Erythroblast (primary cell): ENCODE data around the gene SAYSD1.

Source experiments
- DNase-seq, 2 experiments: peaks; one replicate each; lab custom pipeline; 2025; lab: John Stamatoyannopoulos, UW
- GATA1 ChIP-seq: IDR thresholded peaks from 2 replicates; pipeline ENCODE4 v1.6.1; 2011; ENCODE audit warnings: low read depth, mild to moderate bottlenecking, control low read depth, low read length, moderate library complexity
- POLR2A ChIP-seq: IDR thresholded peaks from 2 replicates; pipeline ENCODE4 v1.6.1; 2011; ENCODE audit warnings: mild to moderate bottlenecking, low read length

The SAYSD1 gene

GRCh38 chr6:39092124-39092523 is 22.9 kb downstream of the SAYSD1 start:
- TF ChIP-seq GATA1 (no peak), POLR2A (no peak)
- DNase-seq = peak; percentile 6 to 11

- TF ChIP-seq GATA1 (no peak), POLR2A (no peak)
- DNase-seq = no peak
Measured at GRCh38 chr6:39091220-39091619, 23.8 kb downstream of the SAYSD1 start.

DNA sequence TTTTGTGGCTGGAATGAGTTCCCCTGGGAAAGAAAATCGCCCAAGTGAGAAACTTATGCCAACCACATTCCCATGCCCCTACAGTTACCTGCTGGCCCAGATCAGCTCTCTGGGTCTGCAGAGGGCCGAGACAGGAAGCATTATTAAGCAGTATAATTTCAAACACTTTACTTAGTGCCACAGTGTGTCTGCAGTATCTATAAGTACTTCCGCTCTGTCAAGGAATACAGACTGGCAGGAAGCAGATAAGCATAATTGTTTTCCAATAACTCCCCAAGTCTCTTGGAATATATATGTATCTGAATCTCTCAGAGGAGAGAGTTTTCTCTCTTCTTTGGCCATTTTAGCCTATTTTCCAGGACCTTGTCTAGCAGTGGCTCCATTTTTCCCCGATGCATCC is 24.9 kb downstream of the SAYSD1 start:
- no peak for TF ChIP-seq GATA1
- TF ChIP-seq POLR2A = no peak
- DNase-seq = no peak

DNA sequence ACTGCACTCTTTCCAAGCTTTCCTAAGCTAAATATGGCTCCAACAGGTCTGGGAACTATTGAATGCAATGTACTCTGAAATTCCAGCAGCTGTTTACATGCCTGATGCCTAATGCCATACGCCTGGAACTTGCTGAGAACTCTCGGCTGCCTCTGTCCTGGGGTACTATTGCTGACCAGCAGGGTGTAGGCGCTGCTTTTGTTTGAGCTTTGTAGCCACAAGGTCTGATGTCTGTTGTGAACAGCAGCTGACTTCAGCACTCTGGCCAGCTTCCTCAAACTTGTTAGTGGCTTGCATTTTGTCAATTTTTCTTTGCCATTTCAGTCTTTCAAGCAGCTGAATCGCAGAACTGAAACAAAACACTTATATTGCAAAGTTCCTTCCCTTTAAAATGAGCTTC is 26.7 kb downstream of the SAYSD1 start:
- DNase-seq = peak; percentile 5 to 19
- TF ChIP-seq GATA1 (no peak), POLR2A (no peak)

DNA sequence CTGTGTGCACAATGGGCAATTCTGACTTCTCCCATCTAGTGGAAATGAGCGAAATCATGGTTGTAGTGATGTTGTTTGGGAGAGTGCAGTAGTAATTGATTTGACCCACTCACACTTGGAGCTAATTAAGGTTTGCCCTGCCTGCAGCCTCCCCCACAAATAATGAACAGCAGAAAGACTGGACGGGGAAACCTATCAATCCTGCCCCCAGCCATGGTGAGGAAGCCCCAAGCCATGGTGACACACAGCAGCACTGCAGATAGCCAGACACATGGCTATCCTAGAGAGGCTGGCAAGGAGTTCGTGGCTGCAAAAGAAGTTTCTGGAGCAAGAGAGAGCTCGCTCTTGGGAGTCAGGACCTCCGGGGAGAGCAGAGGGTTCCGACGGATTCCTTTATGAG is 27.8 kb downstream of the SAYSD1 start:
- no peak for TF ChIP-seq POLR2A
- TF ChIP-seq GATA1 = no peak
- DNase-seq = no peak

DNA sequence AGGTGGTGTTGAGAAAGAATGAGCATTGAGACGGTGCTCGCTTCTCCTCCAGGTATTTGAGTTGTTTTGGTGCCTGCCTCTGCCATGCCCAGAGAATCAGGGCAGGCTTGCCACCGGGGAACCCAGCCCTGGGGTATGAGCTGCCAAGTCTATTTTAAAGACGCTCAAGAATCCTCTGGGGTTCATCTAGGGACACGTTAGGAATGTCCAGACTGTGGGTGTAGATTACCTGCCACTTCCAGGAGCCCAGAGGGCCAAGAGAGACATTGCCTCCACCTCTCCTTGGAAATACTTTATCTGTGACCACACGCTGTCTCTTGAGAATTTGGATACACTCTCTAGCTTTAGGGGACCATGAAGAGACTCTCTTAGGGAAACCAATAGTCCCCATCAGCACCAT is 28.3 kb downstream of the SAYSD1 start:
- DNase-seq = no peak
- TF ChIP-seq GATA1 = no peak
- no peak for TF ChIP-seq POLR2A

GRCh38 chr6:39086294-39086693 is 28.7 kb downstream of the SAYSD1 start:
- TF ChIP-seq POLR2A (no peak), GATA1 (no peak)
- no peak for DNase-seq

GRCh38 chr6:39085129-39085797 is 29.7 kb downstream of the SAYSD1 start:
- DNase-seq = no peak
- TF ChIP-seq GATA1 (no peak), POLR2A (no peak)

GRCh38 chr6:39084506-39084905 is 30.5 kb downstream of the SAYSD1 start:
- no peak for DNase-seq
- TF ChIP-seq POLR2A = no peak
- no peak for TF ChIP-seq GATA1

DNA sequence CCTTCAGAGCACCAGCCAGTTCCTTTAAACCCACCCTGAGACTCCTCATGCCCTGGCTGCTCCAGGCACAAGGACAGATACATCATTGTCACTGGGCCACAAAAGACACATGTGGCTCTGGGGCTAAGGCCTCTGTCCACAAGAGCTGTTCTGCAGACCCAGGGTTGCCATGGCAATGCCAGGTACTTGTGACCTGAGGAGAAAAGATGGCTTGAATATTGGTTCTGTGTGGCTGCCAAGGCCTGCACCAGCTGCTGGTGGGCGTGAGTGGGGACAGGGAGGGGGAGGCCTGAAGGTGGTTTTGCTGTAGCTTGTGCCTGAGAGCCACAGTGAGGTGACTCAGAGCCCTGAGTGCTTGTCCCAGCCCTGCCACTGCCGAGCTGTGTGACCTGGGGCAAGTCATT is 31.8 kb downstream of the SAYSD1 start:
- TF ChIP-seq GATA1 = no peak
- DNase-seq = no peak

DNA sequence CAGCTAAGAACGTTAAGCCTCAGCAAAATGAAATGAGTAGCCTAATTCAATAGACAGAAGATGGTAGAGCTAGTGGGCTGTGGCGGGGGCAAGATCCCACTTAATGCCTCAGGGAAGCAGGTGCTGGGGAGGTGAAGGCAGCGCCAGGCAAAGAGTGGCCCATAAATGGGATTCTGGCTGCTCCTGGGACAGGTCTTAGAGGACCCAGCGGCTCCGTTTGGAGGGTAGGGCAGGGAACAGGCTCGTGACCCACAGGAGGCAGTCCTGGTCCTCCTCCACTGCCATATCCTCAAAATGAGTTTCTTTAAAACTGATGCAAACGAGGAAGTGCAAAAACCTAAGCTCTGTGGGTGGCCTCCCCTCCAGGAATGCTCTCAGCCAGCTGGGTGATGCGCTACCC is 32.7 kb downstream of the SAYSD1 start:
- DNase-seq = no peak
- TF ChIP-seq POLR2A (no peak), GATA1 (no peak)

GRCh38 chr6:39080246-39080875 is 34.6 kb downstream of the SAYSD1 start:
- TF ChIP-seq POLR2A = no peak
- TF ChIP-seq GATA1 = no peak
- DNase-seq = no peak

DNA sequence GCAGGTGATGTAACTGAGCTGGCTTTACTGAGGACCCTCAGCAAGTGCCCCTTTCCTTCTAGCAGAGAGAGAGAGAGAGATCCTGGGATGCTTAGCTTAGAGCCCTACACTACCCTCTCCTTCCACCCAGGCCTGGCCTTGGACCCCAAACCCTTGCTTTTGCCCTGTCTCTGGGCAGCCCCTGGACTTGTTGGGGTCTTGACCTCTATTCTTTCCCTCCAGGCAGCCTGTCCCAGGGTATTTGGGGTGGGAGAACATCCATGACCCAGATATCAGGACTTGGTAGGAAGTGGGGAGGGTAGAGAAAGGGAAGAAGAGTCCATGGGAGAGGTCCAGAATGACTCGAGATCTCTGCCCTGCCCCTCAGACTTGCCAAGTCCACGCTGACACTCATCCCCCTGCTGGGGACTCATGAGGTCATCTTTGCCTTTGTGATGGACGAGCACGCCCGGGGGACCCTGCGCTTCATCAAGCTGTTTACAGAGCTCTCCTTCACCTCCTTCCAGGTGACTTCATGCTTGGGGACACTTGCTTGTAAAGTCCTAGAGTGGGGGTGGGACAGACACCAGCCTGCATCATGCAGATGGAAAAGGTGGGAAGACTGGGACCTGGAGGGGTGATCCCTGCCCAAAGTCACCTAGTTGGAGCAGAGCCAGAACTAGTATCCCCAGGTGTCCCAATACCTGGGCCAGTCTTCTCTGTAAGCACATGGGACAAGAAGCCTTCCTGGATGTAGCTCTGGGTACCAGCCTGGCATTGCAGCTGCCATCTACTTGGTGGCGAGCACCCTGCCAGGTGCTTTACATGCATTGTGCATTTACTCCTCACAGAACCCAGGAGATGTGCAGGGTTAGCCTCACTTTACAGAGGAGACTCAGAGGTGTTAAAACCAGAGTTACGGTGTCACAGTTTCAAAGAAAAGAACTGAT is 35.5 kb downstream of the SAYSD1 start:
- no peak for DNase-seq
- TF ChIP-seq POLR2A (no peak), GATA1 (no peak)

DNA sequence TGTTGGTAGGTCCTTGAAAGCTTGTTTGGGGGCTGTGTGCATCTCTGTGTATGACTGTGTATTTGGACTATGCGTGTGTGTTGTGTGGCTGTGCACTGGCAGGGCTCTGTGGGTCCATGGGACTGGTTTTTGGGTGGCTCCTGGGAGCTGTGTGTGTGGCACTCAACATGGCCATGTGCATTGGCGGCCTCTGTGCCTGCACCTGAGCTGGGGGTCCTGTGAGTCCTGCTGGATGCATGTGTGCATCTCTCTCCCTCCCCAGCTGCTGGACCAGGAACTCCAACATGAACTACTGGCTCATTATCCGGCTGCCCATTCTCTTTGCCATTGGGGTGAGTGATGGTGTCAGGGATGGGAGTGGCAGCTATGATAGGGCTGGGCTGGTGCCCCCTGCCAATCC is 36.3 kb downstream of the SAYSD1 start:
- no peak for TF ChIP-seq POLR2A

More for the DNA sequence above, 36.3 kb downstream of the SAYSD1 start:
- no peak for DNase-seq
